ENCODE data around the gene STUM.
A peak's percentile ranks its signal among the peaks of the same experiment; 100 is the strongest.

STUM gene

DNA sequence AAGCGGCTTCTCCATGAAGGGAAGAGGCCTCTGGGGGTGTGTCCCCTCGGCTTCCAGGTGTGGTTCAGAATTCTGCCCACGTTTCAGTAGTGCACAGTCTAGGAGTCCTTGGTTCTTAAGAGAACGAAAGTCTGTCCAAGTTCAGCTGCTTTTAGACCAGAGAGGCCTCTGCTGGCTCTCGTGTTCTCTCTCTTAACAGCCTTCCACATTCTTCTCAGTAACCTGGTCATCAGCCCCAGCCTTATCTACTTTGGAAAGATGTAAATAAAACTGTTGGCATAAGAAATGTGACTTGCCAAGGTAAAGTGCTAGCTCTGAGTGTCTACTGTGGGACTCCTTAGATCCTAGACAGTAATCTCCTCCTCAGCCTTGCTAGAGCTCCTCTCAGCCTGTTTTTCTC, 15.3 kb upstream of the STUM start:
- no peak for DNase-seq (ENCODE audit: low spot score)

DNA sequence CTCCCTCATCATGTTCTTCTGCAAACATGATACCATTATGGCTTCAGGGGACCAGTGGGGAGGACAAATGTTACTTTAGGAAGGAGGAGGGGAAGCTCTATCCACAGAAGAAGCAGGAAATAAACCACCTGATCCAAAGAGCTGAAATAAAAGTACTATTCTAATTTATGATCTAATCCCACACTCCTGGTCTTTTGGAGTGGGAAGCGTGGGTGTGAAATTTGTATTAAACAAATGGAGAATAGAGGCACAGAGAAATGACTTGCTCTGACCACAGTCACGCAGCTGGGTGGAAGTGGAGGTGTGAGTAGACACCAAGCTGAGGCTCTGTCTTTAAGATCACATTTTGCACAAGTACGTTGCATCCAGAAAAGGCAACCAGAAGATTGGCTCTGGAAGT, 14.5 kb upstream of the STUM start:
- no peak for DNase-seq (ENCODE audit: low spot score)

GRCh38 chr1:226534645-226535044, 13.9 kb upstream of the STUM start:
- no peak for DNase-seq (ENCODE audit: low spot score)

DNA sequence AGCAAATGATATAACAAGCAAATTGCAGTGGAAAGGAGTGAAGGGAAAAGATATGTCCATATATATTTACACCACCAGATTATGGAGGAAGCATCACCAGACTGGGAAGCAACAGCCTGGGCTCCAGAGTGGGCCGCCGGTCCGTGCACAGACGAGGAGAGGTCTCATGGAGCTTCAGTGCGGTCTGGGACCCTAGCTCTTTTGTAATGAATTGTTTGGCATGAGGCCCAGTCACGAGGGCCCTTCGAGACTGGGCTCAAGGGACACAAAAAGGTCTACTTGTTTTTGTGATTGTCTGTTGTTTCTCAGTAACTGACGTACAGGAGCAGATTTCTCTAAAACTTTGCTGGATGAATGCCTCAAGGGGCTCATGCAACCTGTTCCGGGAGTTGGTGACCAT, 12.9 kb upstream of the STUM start:
- no peak for DNase-seq (ENCODE audit: low spot score)

DNA sequence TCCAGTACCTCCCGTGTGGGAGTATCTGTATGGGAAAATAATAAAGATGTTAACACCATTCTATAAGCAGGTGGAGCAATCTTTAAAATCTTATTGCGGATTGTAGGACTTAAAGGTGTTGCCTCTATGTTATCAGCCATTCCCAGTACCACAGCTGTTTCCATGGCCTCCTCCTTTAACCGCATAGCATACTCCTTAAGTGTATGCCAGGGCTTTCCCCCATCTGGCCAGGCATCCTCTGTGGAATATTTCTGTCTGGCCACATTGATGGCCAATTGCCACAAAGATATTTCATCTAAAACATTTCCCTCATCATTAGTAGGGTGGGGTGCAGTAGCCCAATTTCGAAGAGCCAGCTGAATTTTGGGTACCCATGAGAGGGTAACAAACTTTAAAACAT, 7.3 kb upstream of the STUM start:
- no peak for DNase-seq (ENCODE audit: low spot score)

- no peak for DNase-seq (ENCODE audit: low spot score)
Observed at GRCh38 chr1:226541631-226542622, 6.6 kb upstream of the STUM start.

DNA sequence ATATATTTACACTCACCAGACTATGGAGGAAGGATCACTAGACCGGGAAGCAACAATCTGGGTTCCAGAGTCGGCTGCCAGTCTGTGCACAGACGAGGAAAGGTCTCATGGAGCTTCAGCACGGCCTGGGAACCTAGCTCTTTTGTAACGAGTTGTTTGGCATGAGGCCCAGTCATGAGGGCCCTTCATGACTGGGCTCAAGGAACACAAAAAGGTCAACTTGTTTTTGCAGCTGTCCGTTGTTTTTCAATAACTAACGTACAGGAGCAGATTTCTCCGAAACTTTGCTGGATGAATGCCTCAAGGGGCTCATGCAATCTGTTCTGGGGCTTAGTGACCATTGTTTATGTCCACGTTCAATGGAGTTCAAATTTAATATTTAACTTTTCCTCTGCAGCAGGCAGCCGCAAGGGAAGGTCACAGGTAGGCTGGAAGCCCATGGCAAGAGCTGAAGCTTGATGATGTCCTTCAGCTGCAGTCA, 5.9 kb upstream of the STUM start:
- DNase-seq (ENCODE audit: low spot score): no peak

DNA sequence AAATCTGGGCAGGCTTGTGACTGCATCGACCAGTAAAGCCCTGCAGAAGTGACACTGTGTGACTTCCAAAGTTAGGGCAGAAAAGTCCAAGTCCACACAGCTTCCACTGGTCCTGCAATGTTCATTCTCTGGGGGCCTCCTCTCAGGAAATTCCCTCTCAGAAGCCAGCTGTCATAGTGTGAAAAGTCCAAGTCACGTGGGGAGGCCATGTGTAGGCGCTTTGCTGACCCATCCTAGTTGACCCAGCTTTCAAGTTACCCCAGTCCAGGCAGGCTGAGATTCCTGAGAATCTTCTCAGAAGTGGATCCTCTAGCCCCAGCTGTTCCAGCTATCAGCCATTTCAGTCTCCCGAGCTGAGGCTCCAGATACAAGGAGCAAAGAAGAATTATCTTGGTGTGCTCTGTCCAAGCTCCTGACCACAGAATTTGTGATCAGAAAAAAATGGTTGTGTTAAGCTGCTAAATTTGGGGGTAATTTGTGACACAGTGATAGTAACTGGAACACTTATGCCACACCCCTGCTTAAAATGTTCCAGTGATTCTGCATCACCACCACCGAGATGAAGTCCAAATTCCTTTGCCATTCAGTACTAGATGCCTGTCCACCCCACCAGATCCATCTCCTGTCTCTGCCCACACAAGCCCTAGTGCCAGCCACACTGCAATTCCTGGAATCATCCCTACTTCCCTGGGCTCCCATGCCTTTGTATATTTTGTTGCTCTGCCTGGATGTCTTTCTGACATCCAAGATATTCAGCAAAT, 2.5 kb upstream of the STUM start:
- DNase-seq (ENCODE audit: low spot score): no peak

GRCh38 chr1:226546926-226547325, 1.6 kb upstream of the STUM start:
- no peak for DNase-seq (ENCODE audit: low spot score)

- DNase-seq (ENCODE audit: low spot score): peak; percentile 94
Observed at GRCh38 chr1:226547754-226548191, 791 bp upstream of the STUM start.

GRCh38 chr1:226549094-226549936, 751 bp downstream of the STUM start:
- DNase-seq (ENCODE audit: low spot score): peak; percentile 37

DNA sequence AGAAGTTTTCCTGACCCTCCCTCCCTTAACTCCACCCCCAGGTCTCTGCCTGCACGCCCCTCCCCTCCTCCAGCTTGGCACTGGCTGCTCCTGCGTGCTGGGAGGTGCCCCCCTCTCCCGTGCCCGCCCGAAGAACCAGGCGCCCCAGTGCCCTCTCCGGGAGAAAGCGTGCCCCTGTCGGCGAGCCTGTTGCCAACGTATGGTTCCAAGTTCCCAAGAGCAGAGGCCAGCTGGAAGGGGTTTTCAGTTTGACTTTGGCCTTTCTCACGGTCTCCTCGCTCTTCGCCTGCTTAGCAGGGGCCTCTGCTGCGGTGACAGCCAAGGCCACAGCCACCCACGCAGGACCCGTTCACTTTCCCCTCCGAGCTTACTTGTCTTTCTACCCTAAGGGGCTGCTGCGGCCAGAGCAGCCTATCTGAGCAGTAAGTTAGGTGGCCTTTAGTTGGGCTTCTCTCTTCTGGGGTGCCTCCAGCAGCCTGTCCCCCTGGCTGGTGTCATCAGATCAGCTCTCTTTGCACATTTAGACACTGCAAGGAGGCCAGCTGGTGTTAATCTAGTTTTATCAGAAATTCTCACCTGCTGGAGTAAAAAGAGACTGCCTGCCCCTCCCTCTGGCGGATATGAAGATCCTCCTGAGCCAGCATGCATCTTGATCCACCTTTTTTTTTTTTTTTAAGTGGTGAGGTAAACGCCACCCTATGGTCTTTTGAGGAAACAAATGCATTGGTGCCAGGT, 1.5 kb downstream of the STUM start:
- DNase-seq (ENCODE audit: low spot score): peak; percentile 37

DNA sequence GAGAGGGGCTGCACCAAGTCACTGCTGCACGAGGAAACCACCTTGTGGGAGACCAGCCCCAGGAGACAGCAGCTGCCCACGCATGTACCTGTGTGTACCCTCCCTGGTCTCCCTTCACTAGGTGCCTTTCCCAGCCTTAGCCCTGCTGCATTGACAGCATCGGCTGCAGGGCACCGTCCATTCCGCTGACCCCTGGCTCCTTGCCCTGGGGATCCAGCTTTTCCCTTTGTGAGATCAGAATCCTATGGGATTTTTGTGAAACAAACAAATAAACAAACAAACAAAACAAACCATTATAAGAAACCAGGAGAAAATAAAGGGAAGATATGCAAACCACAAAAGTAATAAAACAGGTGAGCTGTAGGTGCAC, 2.1 kb downstream of the STUM start:
- DNase-seq (ENCODE audit: low spot score): no peak

GRCh38 chr1:226551299-226551698, 2.7 kb downstream of the STUM start:
- DNase-seq (ENCODE audit: low spot score): no peak

DNA sequence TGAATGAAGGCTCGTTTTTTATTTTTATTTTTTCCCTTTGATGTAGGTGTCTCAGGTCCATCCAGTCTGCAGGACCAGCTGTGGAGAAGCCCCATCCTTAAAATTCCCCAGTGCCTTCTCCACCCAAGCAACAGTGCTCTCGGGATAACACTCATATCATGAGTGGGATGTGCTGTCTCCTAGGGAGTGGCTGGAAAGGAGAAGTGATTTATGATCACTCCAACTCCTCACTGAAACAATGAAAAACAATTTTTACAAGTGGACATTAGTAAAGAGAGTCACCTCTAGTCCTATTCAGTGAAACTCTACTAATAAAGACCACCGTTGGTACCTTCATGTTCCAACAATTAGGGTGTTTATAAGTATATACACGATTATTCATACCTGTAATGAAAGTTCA, 3.5 kb downstream of the STUM start:
- DNase-seq (ENCODE audit: low spot score): no peak

DNA sequence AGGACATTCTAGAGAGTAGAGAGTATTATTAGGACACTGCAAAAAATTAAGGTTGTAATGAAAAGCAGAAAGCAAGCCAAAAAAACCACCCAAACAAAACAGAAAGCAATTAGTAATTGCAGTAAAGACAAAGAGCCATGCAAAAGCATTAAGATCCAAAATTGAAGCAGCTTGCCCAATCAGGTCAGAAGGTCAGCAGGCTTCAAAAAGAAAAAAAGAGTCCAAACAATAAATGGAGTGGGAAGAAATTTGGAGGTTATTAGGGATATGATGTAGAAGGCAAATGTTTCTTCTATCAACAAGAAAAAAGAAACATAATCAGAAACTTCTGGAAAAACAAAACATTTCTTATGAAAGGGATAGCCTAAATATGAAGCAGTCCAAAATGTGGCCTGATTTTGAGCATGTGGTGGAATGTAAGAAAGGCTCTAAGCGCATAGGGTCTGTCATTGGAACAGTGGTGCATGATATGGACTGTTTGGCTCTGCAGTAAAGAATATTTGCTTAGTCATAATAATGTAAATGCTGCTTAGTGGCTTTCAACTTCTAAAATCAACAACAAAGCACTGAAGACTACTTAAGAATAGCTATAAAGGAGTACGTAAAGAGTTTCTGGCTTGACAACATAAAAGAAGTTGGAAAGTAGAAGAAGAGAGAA, 4.8 kb downstream of the STUM start:
- DNase-seq (ENCODE audit: low spot score): no peak

DNA sequence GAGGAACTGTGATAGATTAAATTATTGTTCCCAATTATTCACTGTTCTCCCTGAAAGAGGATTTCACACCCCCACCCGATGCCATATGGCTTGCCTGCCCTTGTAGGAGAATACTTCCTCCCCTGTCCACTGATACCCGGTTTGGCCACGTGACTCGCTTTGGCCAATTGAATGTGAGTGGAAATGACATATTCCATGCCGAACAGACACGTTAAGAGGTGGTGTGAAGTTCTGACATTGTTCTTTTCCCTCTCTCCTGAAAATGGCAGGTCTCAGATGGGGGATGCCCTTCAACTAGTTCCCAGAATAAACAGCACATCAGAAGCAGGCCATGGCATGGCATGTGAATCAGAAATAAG, 5.3 kb downstream of the STUM start:
- DNase-seq (ENCODE audit: low spot score): no peak

DNA sequence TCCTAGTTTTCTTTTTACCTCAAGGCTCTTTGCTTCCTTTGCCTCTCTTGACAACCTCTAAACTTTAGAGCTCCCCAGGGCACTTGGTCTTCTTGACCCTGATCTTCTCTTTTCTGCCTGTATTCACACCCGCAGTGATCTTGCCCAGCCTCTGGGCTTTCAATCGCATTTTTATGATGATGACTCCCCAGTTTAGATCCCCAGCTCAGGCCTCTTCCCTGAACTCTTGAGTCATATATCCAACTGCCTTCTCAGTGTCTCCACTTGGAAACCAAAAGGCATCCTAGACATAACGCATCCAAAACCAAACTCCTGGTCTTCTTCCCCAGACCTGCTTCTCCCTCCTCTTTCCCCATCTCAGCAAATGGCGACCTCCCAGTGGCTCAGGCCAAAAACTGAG, 6.5 kb downstream of the STUM start:
- no peak for DNase-seq (ENCODE audit: low spot score)

- DNase-seq (ENCODE audit: low spot score): no peak
Observed at GRCh38 chr1:226557424-226557823, 8.9 kb downstream of the STUM start.

- peak; percentile 15 for DNase-seq (ENCODE audit: low spot score)
Observed at GRCh38 chr1:226558036-226558650, 9.6 kb downstream of the STUM start.

DNA sequence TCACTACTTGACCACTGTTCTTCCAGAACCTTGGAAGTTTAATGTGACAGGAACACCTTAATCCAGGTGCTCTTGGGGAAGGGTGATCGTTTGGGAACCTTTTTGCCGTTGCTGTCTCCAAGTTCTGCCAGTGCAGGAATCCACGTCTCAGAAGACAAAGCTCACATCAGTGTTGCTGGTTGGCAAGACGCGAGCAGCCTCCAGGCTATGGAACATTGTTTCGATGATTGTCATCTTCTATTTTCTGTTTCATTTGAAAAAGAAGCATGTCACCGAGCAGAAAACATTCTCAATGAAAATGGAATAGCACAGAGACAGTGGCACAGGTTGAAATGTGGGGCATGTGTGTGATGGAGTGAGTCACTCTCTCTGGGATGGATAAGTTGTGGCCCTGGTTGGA, 11.7 kb downstream of the STUM start:
- no peak for DNase-seq (ENCODE audit: low spot score)

Measured in SW480 (cell line).